ENCODE measurements around the gene ZNF599.

The ZNF599 gene

DNA sequence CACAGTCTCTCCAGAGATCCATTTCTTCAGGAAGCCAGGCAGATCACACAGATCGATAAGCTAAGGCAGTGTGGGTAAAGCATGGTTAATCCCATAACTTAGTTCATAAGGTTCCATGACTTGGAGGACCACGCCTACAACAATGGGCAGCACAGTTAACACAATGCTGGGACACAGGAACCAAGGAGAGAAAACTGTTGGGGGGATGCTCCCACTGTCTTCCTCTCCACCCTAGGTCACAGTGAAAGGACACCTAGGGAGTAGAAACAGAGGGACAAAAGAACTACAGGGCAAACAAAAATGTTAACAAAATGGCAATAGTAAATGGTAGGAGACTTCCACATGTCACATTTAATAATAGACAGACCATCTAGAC is 59.8 kb downstream of the ZNF599 start:
- TF ChIP-seq POLR2AphosphoS5 (IDR thresholded peaks at IDR 0.05; ENCODE audit: low read depth) (no peak), GABPA (IDR thresholded peaks at IDR 0.05; ENCODE audit: low read depth) (no peak), SPI1 (IDR thresholded peaks at IDR 0.05; ENCODE audit: borderline replicate concordance, low read depth) (no peak)
- TF ChIP-seq, protein P1, sequence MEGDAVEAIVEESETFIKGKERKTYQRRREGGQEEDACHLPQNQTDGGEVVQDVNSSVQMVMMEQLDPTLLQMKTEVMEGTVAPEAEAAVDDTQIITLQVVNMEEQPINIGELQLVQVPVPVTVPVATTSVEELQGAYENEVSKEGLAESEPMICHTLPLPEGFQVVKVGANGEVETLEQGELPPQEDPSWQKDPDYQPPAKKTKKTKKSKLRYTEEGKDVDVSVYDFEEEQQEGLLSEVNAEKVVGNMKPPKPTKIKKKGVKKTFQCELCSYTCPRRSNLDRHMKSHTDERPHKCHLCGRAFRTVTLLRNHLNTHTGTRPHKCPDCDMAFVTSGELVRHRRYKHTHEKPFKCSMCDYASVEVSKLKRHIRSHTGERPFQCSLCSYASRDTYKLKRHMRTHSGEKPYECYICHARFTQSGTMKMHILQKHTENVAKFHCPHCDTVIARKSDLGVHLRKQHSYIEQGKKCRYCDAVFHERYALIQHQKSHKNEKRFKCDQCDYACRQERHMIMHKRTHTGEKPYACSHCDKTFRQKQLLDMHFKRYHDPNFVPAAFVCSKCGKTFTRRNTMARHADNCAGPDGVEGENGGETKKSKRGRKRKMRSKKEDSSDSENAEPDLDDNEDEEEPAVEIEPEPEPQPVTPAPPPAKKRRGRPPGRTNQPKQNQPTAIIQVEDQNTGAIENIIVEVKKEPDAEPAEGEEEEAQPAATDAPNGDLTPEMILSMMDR (IDR thresholded peaks at IDR 0.05; ENCODE audit: insufficient read depth, low read length): no peak
- TF ChIP-seq, protein P2, sequence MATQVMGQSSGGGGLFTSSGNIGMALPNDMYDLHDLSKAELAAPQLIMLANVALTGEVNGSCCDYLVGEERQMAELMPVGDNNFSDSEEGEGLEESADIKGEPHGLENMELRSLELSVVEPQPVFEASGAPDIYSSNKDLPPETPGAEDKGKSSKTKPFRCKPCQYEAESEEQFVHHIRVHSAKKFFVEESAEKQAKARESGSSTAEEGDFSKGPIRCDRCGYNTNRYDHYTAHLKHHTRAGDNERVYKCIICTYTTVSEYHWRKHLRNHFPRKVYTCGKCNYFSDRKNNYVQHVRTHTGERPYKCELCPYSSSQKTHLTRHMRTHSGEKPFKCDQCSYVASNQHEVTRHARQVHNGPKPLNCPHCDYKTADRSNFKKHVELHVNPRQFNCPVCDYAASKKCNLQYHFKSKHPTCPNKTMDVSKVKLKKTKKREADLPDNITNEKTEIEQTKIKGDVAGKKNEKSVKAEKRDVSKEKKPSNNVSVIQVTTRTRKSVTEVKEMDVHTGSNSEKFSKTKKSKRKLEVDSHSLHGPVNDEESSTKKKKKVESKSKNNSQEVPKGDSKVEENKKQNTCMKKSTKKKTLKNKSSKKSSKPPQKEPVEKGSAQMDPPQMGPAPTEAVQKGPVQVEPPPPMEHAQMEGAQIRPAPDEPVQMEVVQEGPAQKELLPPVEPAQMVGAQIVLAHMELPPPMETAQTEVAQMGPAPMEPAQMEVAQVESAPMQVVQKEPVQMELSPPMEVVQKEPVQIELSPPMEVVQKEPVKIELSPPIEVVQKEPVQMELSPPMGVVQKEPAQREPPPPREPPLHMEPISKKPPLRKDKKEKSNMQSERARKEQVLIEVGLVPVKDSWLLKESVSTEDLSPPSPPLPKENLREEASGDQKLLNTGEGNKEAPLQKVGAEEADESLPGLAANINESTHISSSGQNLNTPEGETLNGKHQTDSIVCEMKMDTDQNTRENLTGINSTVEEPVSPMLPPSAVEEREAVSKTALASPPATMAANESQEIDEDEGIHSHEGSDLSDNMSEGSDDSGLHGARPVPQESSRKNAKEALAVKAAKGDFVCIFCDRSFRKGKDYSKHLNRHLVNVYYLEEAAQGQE (IDR thresholded peaks at IDR 0.05; ENCODE audit: insufficient replicate concordance, low read depth): no peak
- Histone ChIP-seq H3K4me3 (replicated peaks; ENCODE audit: insufficient read depth, low read length) (no peak overlapping the region), H3K27me3 (ENCODE audit: insufficient read depth, poor library complexity, severe bottlenecking) (no peaks in the 10 kb centered on the region), H3K27ac (replicated peaks) (no peak overlapping the region)
- DNase-seq (ENCODE audit: low read depth in 1 of 2, low spot score in 1 of 2): no peak

DNA sequence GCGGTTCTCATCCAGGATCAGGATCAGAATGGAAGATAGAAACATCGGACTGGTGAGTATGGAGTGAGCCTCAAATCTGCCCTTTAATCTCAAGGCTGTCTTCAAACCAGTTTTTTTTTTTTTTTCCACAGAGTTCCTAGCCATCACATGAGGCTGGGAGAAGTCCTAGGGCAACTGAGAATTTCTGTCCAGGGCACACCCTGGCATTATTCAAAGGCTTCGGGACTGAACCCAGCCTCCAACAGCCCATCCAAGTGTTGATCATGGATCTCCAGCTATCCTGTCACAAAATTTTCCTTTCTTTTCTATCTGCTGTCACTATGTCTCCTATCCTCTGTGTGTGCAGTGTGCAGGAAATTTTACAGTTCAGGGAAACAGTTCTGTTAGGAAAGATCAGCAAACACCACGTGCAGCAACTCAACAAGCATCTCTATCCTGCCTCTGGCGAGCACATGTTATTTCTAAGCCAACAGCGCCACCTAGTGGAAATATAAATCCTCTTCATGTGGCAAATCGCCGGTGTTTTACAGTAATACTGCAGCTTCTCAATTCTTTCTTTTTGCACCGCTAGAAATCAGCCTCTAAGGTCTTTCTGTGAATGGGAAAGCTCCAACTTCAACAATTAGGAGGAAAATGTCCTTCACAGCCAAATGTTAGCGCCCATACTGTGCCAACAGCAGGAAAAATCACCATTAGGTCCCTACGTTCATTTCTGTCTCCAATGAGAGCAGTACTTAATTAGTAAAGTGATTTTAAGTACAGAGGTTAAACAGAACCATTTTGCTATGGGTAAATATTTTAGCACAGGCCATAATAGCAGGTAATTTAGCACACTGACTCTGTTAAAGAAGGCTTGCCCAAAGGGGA is 60.4 kb downstream of the ZNF599 start:
- Histone ChIP-seq H3K27ac (replicated peaks) (no peak overlapping the region), H3K4me3 (replicated peaks; ENCODE audit: insufficient read depth, low read length) (no peak overlapping the region), H3K27me3 (ENCODE audit: insufficient read depth, poor library complexity, severe bottlenecking) (no peaks in the 10 kb centered on the region)
- TF ChIP-seq GABPA (IDR thresholded peaks at IDR 0.05; ENCODE audit: low read depth) (no peak), SPI1 (IDR thresholded peaks at IDR 0.05; ENCODE audit: borderline replicate concordance, low read depth) (no peak), POLR2AphosphoS5 (IDR thresholded peaks at IDR 0.05; ENCODE audit: low read depth) (no peak)
- TF ChIP-seq, protein P1 (IDR thresholded peaks at IDR 0.05; ENCODE audit: insufficient read depth, low read length): peak; percentile 53
- TF ChIP-seq, protein P2 (IDR thresholded peaks at IDR 0.05; ENCODE audit: insufficient replicate concordance, low read depth): no peak
- peak; percentile 38 to 67 for DNase-seq (ENCODE audit: low read depth in 1 of 2, low spot score in 1 of 2)

DNA sequence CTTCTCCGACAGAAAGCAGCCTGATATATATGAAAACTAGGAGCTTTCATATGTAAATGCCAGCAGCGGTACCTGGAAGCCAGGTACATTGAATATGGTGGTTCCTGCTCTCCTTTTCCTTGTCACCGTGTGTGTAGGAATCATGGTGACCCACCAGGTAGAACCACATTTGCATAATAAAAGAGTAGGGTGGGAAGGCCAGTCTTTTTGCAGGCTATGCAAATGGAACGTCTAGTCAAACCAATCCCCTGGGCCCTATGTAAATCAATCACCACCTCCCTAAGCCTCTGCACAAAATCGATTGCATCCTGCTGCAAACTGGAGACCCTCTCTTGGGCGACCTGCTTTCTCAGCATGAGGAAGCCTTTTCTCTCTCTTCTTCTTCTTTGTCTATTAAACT is 61.1 kb downstream of the ZNF599 start:
- Histone ChIP-seq H3K27ac (replicated peaks) (no peak overlapping the region), H3K4me3 (replicated peaks; ENCODE audit: insufficient read depth, low read length) (no peak overlapping the region), H3K27me3 (ENCODE audit: insufficient read depth, poor library complexity, severe bottlenecking) (no peaks in the 10 kb centered on the region)
- DNase-seq (ENCODE audit: low read depth in 1 of 2, low spot score in 1 of 2): no peak
- TF ChIP-seq SPI1 (IDR thresholded peaks at IDR 0.05; ENCODE audit: borderline replicate concordance, low read depth) (no peak), GABPA (IDR thresholded peaks at IDR 0.05; ENCODE audit: low read depth) (no peak), POLR2AphosphoS5 (IDR thresholded peaks at IDR 0.05; ENCODE audit: low read depth) (no peak)
- TF ChIP-seq, protein P2 (IDR thresholded peaks at IDR 0.05; ENCODE audit: insufficient replicate concordance, low read depth): no peak
- TF ChIP-seq, protein P1 (IDR thresholded peaks at IDR 0.05; ENCODE audit: insufficient read depth, low read length): no peak
